MCF 10A (cell line): ENCODE results near the gene PTOV1. TPM values are rescaled to one million over a fixed set of nuclear protein-coding genes. Genes with fewer than 3 reads are reported as not detected.
A peak's percentile ranks its signal among the peaks of the same experiment; 100 is the strongest.

Experiments used
- BruUV-seq: library from RNA; stranded (reverse); fragments of 400-500 nt; replicated peaks from 2 replicates; lab custom pipeline; 2021; lab: Mats Ljungman, UMichigan
- CTCF ChIA-PET: fragments of 300-600 bp; sonication (Branson Sonifier 250); formaldehyde crosslinking; extraction: SDS; loops from one replicate; lab custom pipeline; 2021; ENCODE audit warnings: antibody characterized with exemption, inconsistent platforms; lab: Yijun Ruan, JAX
- POLR2A ChIA-PET: fragments of 300-600, 350-650 bp; sonication (Branson Sonifier 250); formaldehyde crosslinking; extraction: SDS; loops from one replicate; lab custom pipeline; 2020; ENCODE audit warnings: antibody characterized with exemption, inconsistent platforms; lab: Yijun Ruan, JAX
- DNase-seq: peaks from one replicate; pipeline ENCODE4 v3.0.0-alpha.2; 2018; ENCODE audit not compliant: unreplicated experiment
- H3K27ac Mint-ChIP-seq: one replicate; pipeline ENCODE4 v1.8.0; 2022; ENCODE audit warnings: mild to moderate bottlenecking, low read depth, mixed read lengths; ENCODE audit not compliant: unreplicated experiment
- H3K27me3 Mint-ChIP-seq: one replicate; pipeline ENCODE4 v1.8.0; 2022; ENCODE audit warnings: mixed read lengths; ENCODE audit not compliant: insufficient read depth, unreplicated experiment
- H3K36me3 Mint-ChIP-seq: one replicate; pipeline ENCODE4 v1.8.0; 2022; ENCODE audit warnings: mild to moderate bottlenecking, moderate library complexity, mixed read lengths; ENCODE audit not compliant: insufficient read depth, unreplicated experiment
- H3K4me1 Mint-ChIP-seq: one replicate; pipeline ENCODE4 v1.8.0; 2022; ENCODE audit warnings: mixed read lengths; ENCODE audit not compliant: insufficient read depth, unreplicated experiment
- H3K4me3 Mint-ChIP-seq: one replicate; pipeline ENCODE4 v1.8.0; 2022; ENCODE audit warnings: mild to moderate bottlenecking, moderate library complexity, mixed read lengths; ENCODE audit not compliant: unreplicated experiment
- H3K9me3 Mint-ChIP-seq: one replicate; pipeline ENCODE4 v1.8.0; 2022; ENCODE audit warnings: mixed read lengths; ENCODE audit not compliant: unreplicated experiment
- intact Hi-C: fragments of 100-400 bp; cut with micrococcal nuclease; formaldehyde crosslinking; loops from 2 replicates; pipeline ENCODE4 v1.14.1; 2022
- microRNA-seq: library from miRNA; unstranded; fragments of <30 nt; microRNA quantifications from one replicate; pipeline ENCODE4 v1.2.0, GENCODE V29; 2022
- total RNA-seq: library from RNA; stranded (reverse); gene quantifications from 2 replicates; pipeline ENCODE4 v1.2.3, GENCODE V29; 2022
- TF ChIP-seq, protein P1 (sequence below): fragments of 200-600 bp; IDR thresholded peaks from one replicate; pipeline ENCODE4 v1.8.0; 2022; ENCODE audit warnings: antibody characterized with exemption, mild to moderate bottlenecking; ENCODE audit not compliant: unreplicated experiment

Gene PTOV1
- total RNA-seq, 1 experiment from 2014 or later: 78.8 TPM

GRCh38 chr19:49910179-49910578, 59.2 kb downstream of the PTOV1 start:
- Mint-ChIP-seq H3K36me3 (peaks cover 49% of the 10 kb centered on the region), H3K27ac (no peak overlapping the region), H3K27me3 (no peaks in the 10 kb centered on the region), H3K4me3 (no peak overlapping the region), H3K4me1 (peaks cover 9% of the 10 kb centered on the region), H3K9me3 (no peaks in the 10 kb centered on the region)
- ChIA-PET CTCF (no interaction called here), POLR2A (no interaction called here)
- DNase-seq: no peak
- TF ChIP-seq, protein P1, sequence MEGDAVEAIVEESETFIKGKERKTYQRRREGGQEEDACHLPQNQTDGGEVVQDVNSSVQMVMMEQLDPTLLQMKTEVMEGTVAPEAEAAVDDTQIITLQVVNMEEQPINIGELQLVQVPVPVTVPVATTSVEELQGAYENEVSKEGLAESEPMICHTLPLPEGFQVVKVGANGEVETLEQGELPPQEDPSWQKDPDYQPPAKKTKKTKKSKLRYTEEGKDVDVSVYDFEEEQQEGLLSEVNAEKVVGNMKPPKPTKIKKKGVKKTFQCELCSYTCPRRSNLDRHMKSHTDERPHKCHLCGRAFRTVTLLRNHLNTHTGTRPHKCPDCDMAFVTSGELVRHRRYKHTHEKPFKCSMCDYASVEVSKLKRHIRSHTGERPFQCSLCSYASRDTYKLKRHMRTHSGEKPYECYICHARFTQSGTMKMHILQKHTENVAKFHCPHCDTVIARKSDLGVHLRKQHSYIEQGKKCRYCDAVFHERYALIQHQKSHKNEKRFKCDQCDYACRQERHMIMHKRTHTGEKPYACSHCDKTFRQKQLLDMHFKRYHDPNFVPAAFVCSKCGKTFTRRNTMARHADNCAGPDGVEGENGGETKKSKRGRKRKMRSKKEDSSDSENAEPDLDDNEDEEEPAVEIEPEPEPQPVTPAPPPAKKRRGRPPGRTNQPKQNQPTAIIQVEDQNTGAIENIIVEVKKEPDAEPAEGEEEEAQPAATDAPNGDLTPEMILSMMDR: no peak
- BruUV-seq: no TSS peak
- intact Hi-C loops: no loop called here

Small RNA genes within 50 kb of the gene (microRNA-seq; reads per million reads assigned to microRNA genes)
- gene MIR4749 (2.8 reads per million, percentile 20 among the genes with 10 or more reads in this experiment), gene MIR4750 (1.7 reads per million, percentile 11 among the genes with 10 or more reads in this experiment), gene MIR6800 (not detected)

Other genes with a start within 250 kb of the PTOV1 start
- 37.6 and 56.5 TPM in 2 replicates for gene RRAS, start 211.0 kb upstream of the PTOV1 start, total RNA-seq
- gene SCAF1, start 208.9 kb upstream of the PTOV1 start, total RNA-seq: 81.3 and 101 TPM in 2 replicates
- 65.6 and 82.2 TPM in 2 replicates for gene IRF3, start 185.3 kb upstream of the PTOV1 start, total RNA-seq
- 29.4 and 36.0 TPM in 2 replicates for gene BCL2L12, start 185.2 kb upstream of the PTOV1 start, total RNA-seq
- 236 and 304 TPM in 2 replicates for gene PRMT1, start 173.9 kb upstream of the PTOV1 start, total RNA-seq
- 1.8 and 2.9 TPM in 2 replicates for gene ADM5, start 161.6 kb upstream of the PTOV1 start, total RNA-seq
- gene CPT1C, start 160.0 kb upstream of the PTOV1 start, total RNA-seq: not detected in 2 replicates
- gene TSKS, start 87.9 kb upstream of the PTOV1 start, total RNA-seq: not detected in 2 replicates
- 70.5 and 80.0 TPM in 2 replicates for gene AP2A1, start 84.2 kb upstream of the PTOV1 start, total RNA-seq
- gene FUZ, start 37.9 kb upstream of the PTOV1 start, total RNA-seq: 10.9 and 19.0 TPM in 2 replicates
- gene MED25, start 32.9 kb upstream of the PTOV1 start, total RNA-seq: 39.9 and 43.2 TPM in 2 replicates
- 70.7 and 90.3 TPM in 2 replicates for gene PNKP, start 16.4 kb downstream of the PTOV1 start, total RNA-seq
- 74.7 and 79.2 TPM in 2 replicates for gene AKT1S1, start 26.2 kb downstream of the PTOV1 start, total RNA-seq
- gene TBC1D17, start 26.5 kb downstream of the PTOV1 start, total RNA-seq: 25.2 and 25.5 TPM in 2 replicates
- gene IL4I1, start 45.7 kb downstream of the PTOV1 start, total RNA-seq: 0.37 TPM in 1 of 2 replicates, not detected in the other
- 23.7 and 24.5 TPM in 2 replicates for gene ATF5, start 78.0 kb downstream of the PTOV1 start, total RNA-seq
- gene NUP62, start 78.3 kb downstream of the PTOV1 start, total RNA-seq: 42.0 and 44.9 TPM in 2 replicates
- gene SIGLEC11, start 110.0 kb downstream of the PTOV1 start, total RNA-seq: not detected in 2 replicates
- 24.7 and 32.8 TPM in 2 replicates for gene VRK3, start 174.2 kb downstream of the PTOV1 start, total RNA-seq
- 9.9 and 13.4 TPM in 2 replicates for gene ZNF473, start 174.8 kb downstream of the PTOV1 start, total RNA-seq